COR-L47 (cell line): ENCODE measurements around the gene HARS1.
A peak's percentile ranks its signal among the peaks of the same experiment; 100 is the strongest.
"Not testable (repeated sequence)": the region's sequence is repeated elsewhere in the genome, so short reads cannot be mapped to it uniquely, and the experiment has no call there.

ENCODE experiments used
- DNase-seq: peaks from one replicate; lab custom pipeline; 2025; lab: John Stamatoyannopoulos, UW

The HARS1 gene

GRCh38 chr5:140690941-140691924, at the start of gene HARS1, which contains the start of gene HARS2:
Gene HARS1 (minus strand): TSS chr5:140691370. CDS start chr5:140691304, 66 bp downstream.
Gene HARS2 (plus strand): TSS chr5:140691455. CDS start chr5:140691649, 194 bp downstream.
- peak; percentile 92 for DNase-seq

GRCh38 chr5:140737486-140737885, 46.3 kb upstream of the HARS1 start:
- DNase-seq, result no peak

GRCh38 chr5:140734354-140734753, 43.2 kb upstream of the HARS1 start:
- no peak for DNase-seq

- no peak for DNase-seq
Measured at GRCh38 chr5:140733098-140733497, 41.9 kb upstream of the HARS1 start.

GRCh38 chr5:140725799-140726471, 34.8 kb upstream of the HARS1 start:
- DNase-seq, result peak; percentile 19

GRCh38 chr5:140721395-140721794, 30.2 kb upstream of the HARS1 start:
- not testable (repeated sequence) for DNase-seq

GRCh38 chr5:140720738-140721137, 29.6 kb upstream of the HARS1 start:
- not testable (repeated sequence) for DNase-seq

- DNase-seq, result no peak
Measured at GRCh38 chr5:140718266-140718592, 27.1 kb upstream of the HARS1 start.

GRCh38 chr5:140716238-140716637, 25.1 kb upstream of the HARS1 start:
- not testable (repeated sequence) for DNase-seq

- DNase-seq, result no peak
Measured at GRCh38 chr5:140713562-140714094, 22.5 kb upstream of the HARS1 start.

GRCh38 chr5:140711794-140712193, 20.6 kb upstream of the HARS1 start:
- DNase-seq, result no peak

- DNase-seq, result peak; percentile 56
Measured at GRCh38 chr5:140710899-140711552, 19.9 kb upstream of the HARS1 start.

- DNase-seq, result not testable (repeated sequence)
Measured at GRCh38 chr5:140708787-140709186, 17.6 kb upstream of the HARS1 start.

GRCh38 chr5:140707812-140708211, 16.6 kb upstream of the HARS1 start:
- DNase-seq, result no peak

GRCh38 chr5:140700177-140701144, 9.3 kb upstream of the HARS1 start, which contains the start of gene ZMAT2:
Gene ZMAT2 (plus strand): TSS chr5:140700447. CDS start chr5:140700461, 14 bp downstream.
- peak; percentile 94 for DNase-seq

GRCh38 chr5:140696891-140697492, 5.8 kb upstream of the HARS1 start:
- DNase-seq, result no peak

GRCh38 chr5:140694276-140694675, 3.1 kb upstream of the HARS1 start:
- DNase-seq, result no peak

GRCh38 chr5:140690376-140690932, 716 bp downstream of the HARS1 start:
- DNase-seq, result no peak

- no peak for DNase-seq
Measured at GRCh38 chr5:140678993-140679392, 12.2 kb downstream of the HARS1 start.

GRCh38 chr5:140677947-140678346, 13.2 kb downstream of the HARS1 start:
- no peak for DNase-seq
